Heart right ventricle (tissue), 16 donors: ENCODE measurements around the gene DNALI1. TPM values are rescaled to one million over a fixed set of nuclear protein-coding genes. Genes with fewer than 3 reads are reported as not detected.
A peak's percentile ranks its signal among the peaks of the same experiment; 100 is the strongest.

ENCODE experiments used
- ATAC-seq, 8 donors: fragments of 200-7000 bp; cut with Tn5 transposase; one replicate each; pipeline ENCODE4 v1.9.1; 2020; ENCODE audit warnings: mild to moderate bottlenecking in 8 of 8, moderate library complexity in 8 of 8, moderate number of reproducible peaks in 1 of 8
- DNase-seq, 2 donors: peaks; one replicate each; pipeline ENCODE4 v3.0.0-alpha.2; 2020
- H3K27ac ChIP-seq, 10 donors: fragments of 200-600 bp; sonication (generic) in 2 of 10; one replicate each; pipeline versions ENCODE4 v1.5.0 to v1.8.0; 2020 to 2022; ENCODE audit warnings: mild to moderate bottlenecking in 3 of 10
- H3K27me3 ChIP-seq, 7 donors: fragments of 200-600 bp; one replicate each; pipeline ENCODE4 v1.8.0; 2021 to 2022; ENCODE audit warnings: mild to moderate bottlenecking in 2 of 7
- H3K36me3 ChIP-seq, 9 donors: fragments of 200-600 bp; sonication (generic) in 1 of 9; one replicate each; pipeline versions ENCODE4 v1.5.0 to v1.8.0; 2020 to 2022; ENCODE audit warnings: mild to moderate bottlenecking in 2 of 9
- H3K4me1 ChIP-seq, 9 donors: fragments of 200-600 bp; sonication (generic) in 1 of 9; one replicate each; pipeline versions ENCODE4 v1.5.0 to v1.8.0; 2020 to 2022; ENCODE audit warnings: mild to moderate bottlenecking in 4 of 9
- H3K4me3 ChIP-seq, 10 donors: fragments of 200-600 bp; sonication (generic) in 2 of 10; one replicate each; pipeline versions ENCODE4 v1.5.0 to v1.8.0; 2020 to 2022; ENCODE audit warnings: mild to moderate bottlenecking in 7 of 10, moderate library complexity in 2 of 10
- H3K9me3 ChIP-seq, 11 donors: fragments of 200-600 bp in 10 of 11; sonication (generic) in 2 of 11; one replicate each; pipeline versions ENCODE4 v1.5.0 to v1.8.0; 2013 to 2022; ENCODE audit warnings: mild to moderate bottlenecking in 2 of 11, control low read depth in 1 of 11, moderate library complexity in 1 of 11
- WGBS, 2 donors: extraction: QIAGEN DNeasy Blood & Tissue Kit; methylation state at CpG; one replicate each; pipeline ENCODE4 v1.1.7; 2013; ENCODE audit warnings: inconsistent platforms in 1 of 2; 5-methylcytosine and 5-hydroxymethylcytosine counted together
- intact Hi-C, 10 donors: fragments of 100-400 bp; cut with DNase I; formaldehyde crosslinking; loops; one replicate each; pipeline versions ENCODE4 v1.11.1 to v1.14.2; 2022
- polyA plus RNA-seq, 2 donors: library from polyadenylated mRNA; stranded (reverse); fragments of 200-250 nt; gene quantifications; one replicate each; pipeline ENCODE4 v1.2.3, GENCODE V29; 2013
- total RNA-seq, 10 donors: library from RNA; stranded (reverse); fragmentation: NEBNext Ultra II Directional in 3 of 10; extraction: Animal tissue kit (Norgen Biotek cat#: 25700) in 3 of 10; gene quantifications; one replicate each; pipeline versions ENCODE4 v1.2.1 to v1.2.4, GENCODE V29; 2021 to 2023
- TF ChIP-seq, protein P1 (sequence below), 9 donors: fragments of 200-600 bp; sonication (generic) in 2 of 9; IDR thresholded peaks; one replicate each; pipeline versions ENCODE4 v1.5.0 to v1.8.0; 2021 to 2022; ENCODE audit warnings: antibody characterized with exemption in 9 of 9, mild to moderate bottlenecking in 5 of 9, moderate library complexity in 1 of 9
- donor health status: Arrhythmogenic right ventricular cardiomyopathy.
- donor health status: ischemic (EF 13 %, LVEDD 7.1; RV severe dilation, severe dysfunction).
- donor health status: healthy with polysubstance abuse.
- donor health status: DM: no; HTN: yes; CAD: no.
- donor health status: DM: no; HTN: no; CAD: no.
- donor health status: ischemic (EF 25% LVEDD 6.9; RV normal size, moderate dysfunction).
- donor health status: ischemic (EF 25% LVEDD 5.7; RV mildly dilated, moderate dysfunction).
- donor health status: healthy.
- donor health status: DM: yes; HTN: yes; CAD: no.
- donor health status: Ischemic cardiomyopathy.
- donor health status: ischemic (EF 35%, LVEDD 5.7; RV mildly dilated, moderate dysfunction).
- donor health status: nonischemic (EF 11% LVEDD 7.7; RV severe dilation, severe dysfunction).
- donor health status: DM: yes; HTN: yes; CAD: no.
- donor health status: PGD.
- donor health status: ischemic (EF 29% LVEDD 5.4; RV normal size, mild dysfunction).
- donor health status: nonischemic (EF 23%, LVEDD 6.1; RV moderate dilation, normal function).

Gene DNALI1
- total and polyA plus RNA-seq, 12 donors: 1.9 to 9.4 (median 4.0) TPM

DNA sequence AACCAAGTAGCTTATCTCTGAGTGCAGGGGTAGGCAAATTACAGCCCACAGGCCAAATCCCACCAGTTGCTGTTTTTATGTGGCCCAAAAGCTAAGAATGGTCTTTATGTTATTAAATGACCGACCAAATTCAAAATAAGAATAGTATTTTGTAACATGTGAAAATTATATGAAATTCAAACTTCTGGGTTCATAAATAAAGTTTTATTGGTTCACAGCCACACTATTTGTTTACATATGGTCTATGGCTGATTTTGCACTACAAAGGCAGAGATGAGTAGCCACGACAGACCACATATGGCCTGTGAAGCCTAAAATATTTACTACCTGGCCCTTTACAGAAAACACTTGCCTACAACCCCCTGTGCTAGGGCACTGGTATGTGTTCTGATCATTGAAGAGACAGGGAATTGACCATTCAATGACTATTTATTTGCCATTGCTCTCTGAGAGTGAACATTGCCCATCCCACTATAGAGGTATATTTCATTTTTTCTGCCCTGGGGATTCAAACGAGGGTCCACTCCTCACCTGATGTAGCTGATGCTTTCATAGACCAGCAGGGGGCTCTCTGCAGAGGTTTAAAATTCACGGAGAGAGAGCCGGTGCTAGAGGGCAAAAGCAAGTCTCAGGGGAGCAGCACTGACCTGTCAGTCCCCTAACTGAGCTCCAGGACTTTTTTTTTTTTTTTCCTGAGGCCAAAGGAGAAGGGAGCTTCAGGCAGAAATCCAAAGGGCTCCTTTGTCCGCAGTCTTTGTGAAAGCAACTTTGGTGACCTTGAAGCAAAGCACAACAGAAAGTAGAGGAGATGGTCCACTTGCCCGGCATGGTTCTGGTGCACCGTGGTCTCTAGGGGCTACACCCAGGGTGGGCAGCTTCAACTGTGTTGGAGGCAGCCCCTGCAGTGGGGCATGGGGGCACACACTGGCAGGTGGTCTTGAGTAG, 46.3 kb downstream of the DNALI1 start:
- intact Hi-C loops: loop anchor here in 7 of 10 donors (2.0 to 5.0 kb wide), 4 partner anchors 69 to 80 kb away; no protein-coding TSS in a partner anchor
- peak in 1 of 2 donors; percentile 7 for DNase-seq
- peaks cover 0 to 50% (median 13%) of the 10 kb centered on the region in 7 donors for H3K27me3 ChIP-seq
- WGBS, 2 donors: 37 to 38% methylated on average over 8 of the region's 8 CpGs
- peaks cover 0 to 7% (median 0%) of the 10 kb centered on the region in 9 donors for H3K4me1 ChIP-seq
- TF ChIP-seq, protein P1, sequence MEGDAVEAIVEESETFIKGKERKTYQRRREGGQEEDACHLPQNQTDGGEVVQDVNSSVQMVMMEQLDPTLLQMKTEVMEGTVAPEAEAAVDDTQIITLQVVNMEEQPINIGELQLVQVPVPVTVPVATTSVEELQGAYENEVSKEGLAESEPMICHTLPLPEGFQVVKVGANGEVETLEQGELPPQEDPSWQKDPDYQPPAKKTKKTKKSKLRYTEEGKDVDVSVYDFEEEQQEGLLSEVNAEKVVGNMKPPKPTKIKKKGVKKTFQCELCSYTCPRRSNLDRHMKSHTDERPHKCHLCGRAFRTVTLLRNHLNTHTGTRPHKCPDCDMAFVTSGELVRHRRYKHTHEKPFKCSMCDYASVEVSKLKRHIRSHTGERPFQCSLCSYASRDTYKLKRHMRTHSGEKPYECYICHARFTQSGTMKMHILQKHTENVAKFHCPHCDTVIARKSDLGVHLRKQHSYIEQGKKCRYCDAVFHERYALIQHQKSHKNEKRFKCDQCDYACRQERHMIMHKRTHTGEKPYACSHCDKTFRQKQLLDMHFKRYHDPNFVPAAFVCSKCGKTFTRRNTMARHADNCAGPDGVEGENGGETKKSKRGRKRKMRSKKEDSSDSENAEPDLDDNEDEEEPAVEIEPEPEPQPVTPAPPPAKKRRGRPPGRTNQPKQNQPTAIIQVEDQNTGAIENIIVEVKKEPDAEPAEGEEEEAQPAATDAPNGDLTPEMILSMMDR (IDR thresholded peaks at IDR 0.05): peak in 8 of 9 donors; percentile 16 to 71 (median 62)
- no peaks in the 10 kb centered on the region for H3K9me3 ChIP-seq
- H3K36me3 ChIP-seq: no peaks in the 10 kb centered on the region
- no peak overlapping the region for H3K4me3 ChIP-seq
- no peak overlapping the region for H3K27ac ChIP-seq
- peak in 3 of 8 donors; percentile 44 to 56 (median 56) for ATAC-seq

DNA sequence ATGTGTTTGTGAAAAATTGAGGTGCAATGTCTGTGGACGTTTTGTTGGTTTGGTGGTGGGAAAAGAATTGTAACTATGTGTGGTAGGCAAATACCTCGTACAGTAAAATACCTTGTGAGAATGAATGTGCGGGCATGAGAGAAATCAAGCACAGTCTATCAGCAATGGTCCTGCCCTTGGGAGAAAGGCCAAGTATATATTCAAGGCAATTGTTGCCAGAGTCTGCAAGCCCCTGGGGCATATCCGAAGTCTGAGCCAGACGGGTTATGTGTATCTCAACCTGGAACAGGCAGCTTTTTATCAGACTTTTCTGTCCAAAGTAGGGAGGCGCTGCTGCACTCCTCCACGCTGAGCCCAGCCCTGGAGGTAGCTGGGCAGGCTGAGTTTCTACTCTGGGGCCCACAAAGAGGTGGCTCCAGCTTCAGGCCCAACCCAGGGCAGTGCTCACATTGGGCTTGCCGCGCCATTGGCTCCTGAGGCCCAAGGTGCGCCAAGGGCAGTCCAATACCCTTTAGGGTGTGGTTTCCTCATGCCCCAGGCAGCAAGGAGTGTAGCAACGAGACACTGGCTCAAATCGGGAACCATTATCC, 48.4 kb downstream of the DNALI1 start:
- no peaks in the 10 kb centered on the region for H3K36me3 ChIP-seq
- intact Hi-C loops: loop anchor here in 1 of 10 donors (5.0 kb wide), 1 partner anchor 77 kb away; no protein-coding TSS in a partner anchor
- ATAC-seq (no peak), DNase-seq (no peak)
- TF ChIP-seq, protein P1 (IDR thresholded peaks at IDR 0.05): no peak
- H3K9me3 ChIP-seq: no peaks in the 10 kb centered on the region
- no peak overlapping the region for H3K4me3 ChIP-seq
- WGBS, 2 donors: 55 to 57% methylated on average over 12 of the region's 12 CpGs
- peaks cover 0 to 7% (median 0%) of the 10 kb centered on the region in 9 donors for H3K4me1 ChIP-seq
- no peak overlapping the region for H3K27ac ChIP-seq
- H3K27me3 ChIP-seq: peaks cover 0 to 59% (median 15%) of the 10 kb centered on the region in 7 donors

DNA sequence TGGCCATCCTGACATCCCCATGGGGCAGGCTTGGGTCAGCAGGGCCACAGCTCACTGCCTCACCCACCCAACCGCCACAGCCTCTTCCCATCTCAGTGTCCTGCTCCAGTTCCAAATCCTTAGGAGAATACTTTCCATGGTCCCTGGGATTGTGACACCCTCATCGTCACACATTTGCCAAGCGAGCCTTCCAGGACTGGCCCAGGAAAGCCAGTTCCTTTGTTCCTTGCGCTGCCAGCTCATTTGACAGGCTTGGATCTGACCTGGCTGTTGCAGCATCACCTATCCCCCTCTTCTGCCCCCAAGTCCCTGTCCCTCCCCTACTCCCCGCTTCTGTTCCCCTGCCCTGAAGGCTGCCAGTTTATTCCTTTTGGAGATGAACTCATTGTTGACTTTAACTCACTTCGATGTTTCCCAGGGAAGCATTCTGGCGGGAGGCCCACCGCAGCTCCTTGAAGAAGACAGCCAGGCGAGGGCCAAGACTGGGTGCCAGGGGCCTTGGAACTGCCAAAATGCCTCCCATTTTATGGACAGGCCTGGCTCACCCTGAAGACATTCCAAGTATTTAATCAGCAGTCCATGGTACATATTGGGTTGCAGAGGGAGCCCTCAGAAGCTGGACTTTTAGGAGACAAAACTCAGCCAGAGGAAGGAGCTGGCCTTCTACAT, 49.2 kb downstream of the DNALI1 start:
- peak overlapping the region in 1 of 10 donors; percentile 30 for H3K4me3 ChIP-seq
- H3K27ac ChIP-seq: peak overlapping the region in 1 of 10 donors; percentile 50
- peaks cover 0 to 59% (median 15%) of the 10 kb centered on the region in 7 donors for H3K27me3 ChIP-seq
- no peak for DNase-seq
- peaks cover 0 to 7% (median 0%) of the 10 kb centered on the region in 9 donors for H3K4me1 ChIP-seq
- no peak for ATAC-seq
- H3K9me3 ChIP-seq: no peaks in the 10 kb centered on the region
- no peaks in the 10 kb centered on the region for H3K36me3 ChIP-seq
- TF ChIP-seq, protein P1 (IDR thresholded peaks at IDR 0.05): no peak
- 80 to 81% methylated on average over 9 of the region's 9 CpGs for WGBS, 2 donors
- intact Hi-C loops: loop anchor here in 1 of 10 donors (5.0 kb wide), 1 partner anchor 76 kb away; no protein-coding TSS in a partner anchor
